ENCODE data around the gene DOP1A.

DNA sequence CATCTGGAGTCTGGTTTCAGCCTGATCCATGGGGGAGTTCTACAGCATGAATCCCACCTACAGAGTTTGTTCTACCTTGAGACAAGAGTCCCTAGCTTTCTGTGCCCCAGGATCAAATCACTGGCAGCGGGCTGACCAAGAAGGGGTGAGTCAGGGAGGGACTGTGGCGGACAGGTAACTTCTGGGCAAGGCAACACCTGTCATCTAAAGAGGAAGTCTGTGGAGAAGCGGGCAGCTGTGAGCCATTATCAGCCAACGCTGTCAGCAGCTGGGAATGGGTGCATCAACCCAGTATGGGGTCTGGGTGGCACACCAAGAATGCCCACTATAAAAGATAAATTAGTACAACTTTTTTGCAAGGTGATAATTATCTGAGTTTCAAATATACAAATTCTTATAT is 47.7 kb upstream of the DOP1A start:
- TF ChIP-seq, protein P1, sequence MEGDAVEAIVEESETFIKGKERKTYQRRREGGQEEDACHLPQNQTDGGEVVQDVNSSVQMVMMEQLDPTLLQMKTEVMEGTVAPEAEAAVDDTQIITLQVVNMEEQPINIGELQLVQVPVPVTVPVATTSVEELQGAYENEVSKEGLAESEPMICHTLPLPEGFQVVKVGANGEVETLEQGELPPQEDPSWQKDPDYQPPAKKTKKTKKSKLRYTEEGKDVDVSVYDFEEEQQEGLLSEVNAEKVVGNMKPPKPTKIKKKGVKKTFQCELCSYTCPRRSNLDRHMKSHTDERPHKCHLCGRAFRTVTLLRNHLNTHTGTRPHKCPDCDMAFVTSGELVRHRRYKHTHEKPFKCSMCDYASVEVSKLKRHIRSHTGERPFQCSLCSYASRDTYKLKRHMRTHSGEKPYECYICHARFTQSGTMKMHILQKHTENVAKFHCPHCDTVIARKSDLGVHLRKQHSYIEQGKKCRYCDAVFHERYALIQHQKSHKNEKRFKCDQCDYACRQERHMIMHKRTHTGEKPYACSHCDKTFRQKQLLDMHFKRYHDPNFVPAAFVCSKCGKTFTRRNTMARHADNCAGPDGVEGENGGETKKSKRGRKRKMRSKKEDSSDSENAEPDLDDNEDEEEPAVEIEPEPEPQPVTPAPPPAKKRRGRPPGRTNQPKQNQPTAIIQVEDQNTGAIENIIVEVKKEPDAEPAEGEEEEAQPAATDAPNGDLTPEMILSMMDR (IDR thresholded peaks at IDR 0.05; ENCODE audit: insufficient read depth, low read length, poor library complexity, severe bottlenecking) = no peak
- TF ChIP-seq EZH2phosphoT487 (conservative IDR thresholded peaks at IDR 0.05; ENCODE audit: low read length) = no peak
